CD4-positive, alpha-beta T cell treated with Interleukin-6 at 100 ng/mL for 8 hours (primary cell): ENCODE results near the gene TMCO6.
"Not testable (repeated sequence)": the region's sequence is repeated elsewhere in the genome, so short reads cannot be mapped to it uniquely, and the experiment has no call there.

Experiments used
- DNase-seq: peaks from one replicate; pipeline ENCODE4 v3.0.0-alpha.2; 2020; ENCODE audit warnings: mixed read lengths, low spot score

The TMCO6 gene

GRCh38 chr5:140630292-140631035 lies 8.8 kb upstream of the TMCO6 start:
- no peak for DNase-seq

- DNase-seq, result no peak
Observed at GRCh38 chr5:140631036-140631417, 8.2 kb upstream of the TMCO6 start.

- peak; percentile 24 for DNase-seq
Observed at GRCh38 chr5:140631831-140632365, 7.4 kb upstream of the TMCO6 start.

GRCh38 chr5:140632366-140633020 lies 6.8 kb upstream of the TMCO6 start:
- DNase-seq, result peak; percentile 40

GRCh38 chr5:140633021-140633471 lies 6.2 kb upstream of the TMCO6 start, which contains the start of gene CD14:
Gene CD14 (minus strand): TSS chr5:140633175. CDS start chr5:140633071, 104 bp downstream.
- DNase-seq, result no peak

- DNase-seq, result no peak
Observed at GRCh38 chr5:140633501-140633900, 5.8 kb upstream of the TMCO6 start.

GRCh38 chr5:140634103-140634502 lies 5.1 kb upstream of the TMCO6 start:
- no peak for DNase-seq

GRCh38 chr5:140635291-140636257 lies 3.7 kb upstream of the TMCO6 start:
- DNase-seq, result no peak

- DNase-seq, result no peak
Observed at GRCh38 chr5:140637371-140638100, 1.7 kb upstream of the TMCO6 start.

- not testable (repeated sequence) for DNase-seq
Observed at GRCh38 chr5:140638898-140639147, 428 bp upstream of the TMCO6 start.

GRCh38 chr5:140641716-140642115 lies 2.5 kb downstream of the TMCO6 start:
- no peak for DNase-seq

GRCh38 chr5:140642718-140643117 lies 3.5 kb downstream of the TMCO6 start:
- no peak for DNase-seq

- DNase-seq, result no peak
Observed at GRCh38 chr5:140647042-140647419, 7.8 kb downstream of the TMCO6 start.

- no peak for DNase-seq
Observed at GRCh38 chr5:140658870-140659269, 19.6 kb downstream of the TMCO6 start.

GRCh38 chr5:140660371-140660770 lies 21.1 kb downstream of the TMCO6 start:
- DNase-seq, result not testable (repeated sequence)

- DNase-seq, result no peak
Observed at GRCh38 chr5:140664030-140664358, 24.7 kb downstream of the TMCO6 start.

- peak; percentile 93 for DNase-seq
Observed at GRCh38 chr5:140664359-140665119, 25.3 kb downstream of the TMCO6 start, which contains the start of gene WDR55. Gene WDR55 (plus strand): TSS chr5:140664904. CDS start chr5:140664913, 9 bp downstream.

GRCh38 chr5:140671035-140671434 lies 31.8 kb downstream of the TMCO6 start:
- DNase-seq, result not testable (repeated sequence)

GRCh38 chr5:140671472-140672125 lies 32.3 kb downstream of the TMCO6 start:
- DNase-seq, result no peak

- DNase-seq, result no peak
Observed at GRCh38 chr5:140672455-140673186, 33.4 kb downstream of the TMCO6 start.
